Measurements from ENCODE around the gene FBXO42.
"Not testable (repeated sequence)": the region's sequence is repeated elsewhere in the genome, so short reads cannot be mapped to it uniquely, and the experiment has no call there.

The FBXO42 gene

GRCh38 chr1:16253332-16253922 lies 98.9 kb downstream of the FBXO42 start:
- no peak for DNase-seq (ENCODE audit: low read depth)
- Histone ChIP-seq H3K9me3 (ENCODE audit: control insufficient read depth, low read length) (no peaks in the 10 kb centered on the region), H3K27me3 (replicated peaks; ENCODE audit: control insufficient read depth, insufficient read depth, low read length) (no peaks in the 10 kb centered on the region), H3K4me3 (ENCODE audit: low read length) (no peak overlapping the region), H3K9ac (ENCODE audit: low read length) (no peak overlapping the region), H3K4me1 (ENCODE audit: control insufficient read depth, insufficient read depth, low read length) (peaks cover 35% of the 10 kb centered on the region), H3K36me3 (ENCODE audit: control insufficient read depth, insufficient read depth, low read length, severe bottlenecking) (peaks cover 42% of the 10 kb centered on the region)

GRCh38 chr1:16252912-16253311 lies 99.4 kb downstream of the FBXO42 start:
- Histone ChIP-seq H3K4me1 (ENCODE audit: control insufficient read depth, insufficient read depth, low read length) (peaks cover 40% of the 10 kb centered on the region), H3K27me3 (replicated peaks; ENCODE audit: control insufficient read depth, insufficient read depth, low read length) (no peaks in the 10 kb centered on the region), H3K4me3 (ENCODE audit: low read length) (no peak overlapping the region), H3K9ac (ENCODE audit: low read length) (no peak overlapping the region), H3K9me3 (ENCODE audit: control insufficient read depth, low read length) (no peaks in the 10 kb centered on the region), H3K36me3 (ENCODE audit: control insufficient read depth, insufficient read depth, low read length, severe bottlenecking) (peaks cover 42% of the 10 kb centered on the region)
- DNase-seq (ENCODE audit: low read depth): no peak

GRCh38 chr1:16251381-16251780 lies 100.9 kb downstream of the FBXO42 start:
- Histone ChIP-seq H3K9me3 (ENCODE audit: control insufficient read depth, low read length) (no peaks in the 10 kb centered on the region), H3K4me3 (ENCODE audit: low read length) (no peak overlapping the region), H3K4me1 (ENCODE audit: control insufficient read depth, insufficient read depth, low read length) (peaks cover 46% of the 10 kb centered on the region), H3K36me3 (ENCODE audit: control insufficient read depth, insufficient read depth, low read length, severe bottlenecking) (peaks cover 48% of the 10 kb centered on the region), H3K9ac (ENCODE audit: low read length) (no peak overlapping the region), H3K27me3 (replicated peaks; ENCODE audit: control insufficient read depth, insufficient read depth, low read length) (no peaks in the 10 kb centered on the region)
- DNase-seq (ENCODE audit: low read depth): no peak

GRCh38 chr1:16250524-16251251 lies 101.6 kb downstream of the FBXO42 start:
- Histone ChIP-seq H3K27me3 (replicated peaks; ENCODE audit: control insufficient read depth, insufficient read depth, low read length) (no peaks in the 10 kb centered on the region), H3K36me3 (ENCODE audit: control insufficient read depth, insufficient read depth, low read length, severe bottlenecking) (peaks cover 41% of the 10 kb centered on the region), H3K9ac (ENCODE audit: low read length) (no peak overlapping the region), H3K4me1 (ENCODE audit: control insufficient read depth, insufficient read depth, low read length) (peaks cover 46% of the 10 kb centered on the region), H3K9me3 (ENCODE audit: control insufficient read depth, low read length) (no peaks in the 10 kb centered on the region), H3K4me3 (ENCODE audit: low read length) (no peak overlapping the region)
- DNase-seq (ENCODE audit: low read depth): peak; percentile 34

- Histone ChIP-seq H3K9me3 (ENCODE audit: control insufficient read depth, low read length) (no peaks in the 10 kb centered on the region), H3K9ac (ENCODE audit: low read length) (peak overlapping the region; percentile 50), H3K4me1 (ENCODE audit: control insufficient read depth, insufficient read depth, low read length) (peaks cover 46% of the 10 kb centered on the region), H3K27me3 (replicated peaks; ENCODE audit: control insufficient read depth, insufficient read depth, low read length) (no peaks in the 10 kb centered on the region), H3K4me3 (ENCODE audit: low read length) (peak overlapping the region; percentile 25), H3K36me3 (ENCODE audit: control insufficient read depth, insufficient read depth, low read length, severe bottlenecking) (peaks cover 32% of the 10 kb centered on the region)
- DNase-seq (ENCODE audit: low read depth): peak; percentile 94
These were observed 102.6 kb downstream of the FBXO42 start for GRCh38 chr1:16249596-16250241.

- H3K36me3 ChIP-seq (ENCODE audit: control insufficient read depth, insufficient read depth, low read length, severe bottlenecking): peaks cover 26% of the 10 kb centered on the region
- H3K9ac ChIP-seq (ENCODE audit: low read length): peak overlapping the region; percentile 1
- H3K4me1 ChIP-seq (ENCODE audit: control insufficient read depth, insufficient read depth, low read length): peaks cover 38% of the 10 kb centered on the region
- no peaks in the 10 kb centered on the region for H3K27me3 ChIP-seq (replicated peaks; ENCODE audit: control insufficient read depth, insufficient read depth, low read length)
- no peaks in the 10 kb centered on the region for H3K9me3 ChIP-seq (ENCODE audit: control insufficient read depth, low read length)
- peak overlapping the region; percentile 18 for H3K4me3 ChIP-seq (ENCODE audit: low read length)
- peak; percentile 71 for DNase-seq (ENCODE audit: low read depth)
These were observed 103.4 kb downstream of the FBXO42 start for GRCh38 chr1:16248603-16249516.

GRCh38 chr1:16248007-16248436 lies 104.3 kb downstream of the FBXO42 start:
- Histone ChIP-seq H3K36me3 (ENCODE audit: control insufficient read depth, insufficient read depth, low read length, severe bottlenecking) (peaks cover 26% of the 10 kb centered on the region), H3K4me3 (ENCODE audit: low read length) (no peak overlapping the region), H3K9me3 (ENCODE audit: control insufficient read depth, low read length) (no peaks in the 10 kb centered on the region), H3K9ac (ENCODE audit: low read length) (no peak overlapping the region), H3K4me1 (ENCODE audit: control insufficient read depth, insufficient read depth, low read length) (peaks cover 36% of the 10 kb centered on the region), H3K27me3 (replicated peaks; ENCODE audit: control insufficient read depth, insufficient read depth, low read length) (no peaks in the 10 kb centered on the region)
- no peak for DNase-seq (ENCODE audit: low read depth)

- Histone ChIP-seq H3K9me3 (ENCODE audit: control insufficient read depth, low read length) (no peaks in the 10 kb centered on the region), H3K36me3 (ENCODE audit: control insufficient read depth, insufficient read depth, low read length, severe bottlenecking) (peaks cover 25% of the 10 kb centered on the region), H3K27me3 (replicated peaks; ENCODE audit: control insufficient read depth, insufficient read depth, low read length) (no peaks in the 10 kb centered on the region), H3K9ac (ENCODE audit: low read length) (no peak overlapping the region), H3K4me1 (ENCODE audit: control insufficient read depth, insufficient read depth, low read length) (peaks cover 34% of the 10 kb centered on the region), H3K4me3 (ENCODE audit: low read length) (no peak overlapping the region)
- DNase-seq (ENCODE audit: low read depth): no peak
These were observed 104.8 kb downstream of the FBXO42 start for GRCh38 chr1:16247441-16247840.

- no peaks in the 10 kb centered on the region for H3K9me3 ChIP-seq (ENCODE audit: control insufficient read depth, low read length)
- peaks cover 21% of the 10 kb centered on the region for H3K36me3 ChIP-seq (ENCODE audit: control insufficient read depth, insufficient read depth, low read length, severe bottlenecking)
- DNase-seq (ENCODE audit: low read depth): no peak
- H3K27me3 ChIP-seq (replicated peaks; ENCODE audit: control insufficient read depth, insufficient read depth, low read length): no peaks in the 10 kb centered on the region
- no peak overlapping the region for H3K9ac ChIP-seq (ENCODE audit: low read length)
- no peak overlapping the region for H3K4me3 ChIP-seq (ENCODE audit: low read length)
- H3K4me1 ChIP-seq (ENCODE audit: control insufficient read depth, insufficient read depth, low read length): peaks cover 34% of the 10 kb centered on the region
These were observed 105.3 kb downstream of the FBXO42 start for GRCh38 chr1:16246961-16247360.

GRCh38 chr1:16246239-16246638 lies 106.0 kb downstream of the FBXO42 start:
- not testable (repeated sequence) for H3K27me3 ChIP-seq (replicated peaks; ENCODE audit: control insufficient read depth, insufficient read depth, low read length); DNase-seq (ENCODE audit: low read depth); H3K9ac ChIP-seq (ENCODE audit: low read length); H3K9me3 ChIP-seq (ENCODE audit: control insufficient read depth, low read length); H3K4me3 ChIP-seq (ENCODE audit: low read length)
- peaks cover 34% of the 10 kb centered on the region for H3K4me1 ChIP-seq (ENCODE audit: control insufficient read depth, insufficient read depth, low read length)
- peaks cover 13% of the 10 kb centered on the region for H3K36me3 ChIP-seq (ENCODE audit: control insufficient read depth, insufficient read depth, low read length, severe bottlenecking)

All from adipocyte (in vitro differentiated cells).